Fibroblast of skin of scalp (primary cell): ENCODE data around the gene ING1.
"Not testable (repeated sequence)": the region's sequence is repeated elsewhere in the genome, so short reads cannot be mapped to it uniquely, and the experiment has no call there.

Experiments used
- DNase-seq: peaks from one replicate; pipeline ENCODE4 v3.0.0-alpha.2; 2013

The ING1 gene

DNA sequence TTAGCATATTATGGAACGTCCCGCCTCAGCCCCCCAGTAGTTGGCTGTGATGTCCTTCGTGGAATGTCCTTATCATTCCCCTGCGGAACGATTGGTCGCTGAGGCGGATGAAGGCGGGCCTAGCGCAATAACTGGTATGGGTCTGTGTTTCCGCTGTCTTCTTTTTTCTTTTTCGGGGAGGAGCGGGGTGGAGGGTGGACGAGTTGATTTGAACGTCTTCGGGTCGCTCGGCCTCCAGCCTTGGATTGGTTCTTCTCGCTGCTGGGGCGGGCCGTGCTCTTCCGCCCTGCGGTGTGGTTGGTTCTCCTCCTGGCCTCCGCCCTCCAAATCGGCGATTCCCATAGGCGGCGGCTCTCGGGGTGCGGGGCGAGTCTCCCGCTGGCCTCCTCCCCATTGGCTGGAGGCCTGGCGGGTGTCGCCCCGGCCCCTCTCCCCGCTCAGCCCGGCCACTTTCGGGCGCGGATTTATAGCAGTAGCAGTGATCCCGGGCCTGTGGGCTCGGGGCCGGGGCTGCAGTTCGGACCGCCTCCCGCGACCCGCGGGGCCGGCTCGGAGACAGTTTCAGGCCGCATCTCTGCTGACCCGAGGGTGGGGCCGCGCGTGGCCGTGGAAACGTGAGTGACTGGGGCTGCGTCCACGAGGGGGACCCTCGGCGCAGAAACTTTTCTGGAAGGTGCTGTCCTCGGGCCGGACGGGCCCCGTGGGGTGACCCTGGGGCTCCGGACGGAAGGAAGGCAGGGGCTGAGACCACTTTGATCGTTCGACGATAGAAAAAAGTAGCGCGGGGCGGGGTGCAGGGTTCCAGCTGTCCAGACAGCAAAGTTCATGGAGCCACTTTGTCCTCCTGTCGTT is 2.1 kb downstream of the ING1 start:
- DNase-seq, result peak; percentile 100

DNA sequence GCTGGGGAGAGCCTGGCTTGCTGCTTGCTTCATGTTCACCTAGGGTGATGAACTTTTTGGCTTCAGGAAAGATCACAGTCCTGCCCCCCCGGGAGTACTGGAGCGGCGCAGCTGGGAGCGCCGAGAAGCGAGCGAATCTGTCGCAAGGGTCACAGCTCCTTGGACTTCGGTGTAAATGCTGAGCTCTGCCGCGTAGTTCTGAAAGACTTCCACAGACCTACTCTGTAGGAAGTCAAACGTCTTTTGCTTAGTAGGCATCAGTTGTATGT is 2.7 kb downstream of the ING1 start:
- DNase-seq, result no peak

DNA sequence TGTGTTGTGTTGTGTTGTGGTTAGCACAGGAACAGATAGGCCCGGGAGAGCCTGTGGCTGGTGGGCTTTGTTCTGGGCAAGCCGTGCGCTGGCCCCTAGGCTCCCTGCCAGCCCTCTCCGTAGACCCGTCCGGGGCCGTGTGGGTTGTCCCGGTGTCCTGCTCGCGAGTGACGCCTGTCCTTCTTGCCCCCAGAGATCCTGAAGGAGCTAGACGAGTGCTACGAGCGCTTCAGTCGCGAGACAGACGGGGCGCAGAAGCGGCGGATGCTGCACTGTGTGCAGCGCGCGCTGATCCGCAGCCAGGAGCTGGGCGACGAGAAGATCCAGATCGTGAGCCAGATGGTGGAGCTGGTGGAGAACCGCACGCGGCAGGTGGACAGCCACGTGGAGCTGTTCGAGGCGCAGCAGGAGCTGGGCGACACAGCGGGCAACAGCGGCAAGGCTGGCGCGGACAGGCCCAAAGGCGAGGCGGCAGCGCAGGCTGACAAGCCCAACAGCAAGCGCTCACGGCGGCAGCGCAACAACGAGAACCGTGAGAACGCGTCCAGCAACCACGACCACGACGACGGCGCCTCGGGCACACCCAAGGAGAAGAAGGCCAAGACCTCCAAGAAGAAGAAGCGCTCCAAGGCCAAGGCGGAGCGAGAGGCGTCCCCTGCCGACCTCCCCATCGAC is 5.7 kb downstream of the ING1 start:
- no peak for DNase-seq

DNA sequence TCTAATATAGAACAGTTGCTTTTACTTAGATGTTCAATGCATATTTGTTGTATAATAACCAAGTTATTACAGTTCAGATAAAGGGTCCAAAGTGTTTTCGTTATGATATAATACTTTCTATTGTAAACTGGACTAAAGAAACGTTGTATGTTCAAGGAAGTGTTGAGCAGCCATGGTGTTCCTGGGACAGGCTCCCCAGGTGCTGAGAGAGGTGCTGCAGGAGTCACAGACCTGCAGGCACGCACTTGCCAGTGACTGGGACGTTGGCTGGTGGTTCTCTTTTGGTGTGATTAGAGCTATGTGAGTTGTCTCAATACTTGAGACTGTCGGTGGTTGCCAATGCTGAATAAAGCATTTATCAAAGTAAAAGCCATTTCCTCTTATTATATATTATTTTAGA is 9.5 kb downstream of the ING1 start:
- DNase-seq, result no peak

DNA sequence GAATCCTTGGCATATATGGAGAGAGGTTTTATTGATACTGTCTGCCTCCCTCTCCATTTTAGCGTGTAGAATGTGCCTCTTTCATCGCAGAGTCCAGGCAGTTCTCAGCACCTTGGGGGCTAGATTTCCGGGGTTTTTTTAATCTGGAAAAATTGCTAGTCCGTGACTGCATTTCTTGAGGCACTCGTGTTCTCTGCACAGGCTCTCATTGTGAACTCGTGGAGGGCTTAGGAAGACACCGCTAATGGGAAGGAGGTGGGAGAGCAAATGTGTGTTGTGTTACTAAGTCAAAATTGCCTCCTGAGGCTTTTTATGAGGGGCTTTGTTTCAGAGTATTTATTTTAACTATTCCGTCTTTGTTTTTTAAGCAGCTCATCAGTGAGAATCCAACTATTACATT is 10.1 kb downstream of the ING1 start:
- no peak for DNase-seq

DNA sequence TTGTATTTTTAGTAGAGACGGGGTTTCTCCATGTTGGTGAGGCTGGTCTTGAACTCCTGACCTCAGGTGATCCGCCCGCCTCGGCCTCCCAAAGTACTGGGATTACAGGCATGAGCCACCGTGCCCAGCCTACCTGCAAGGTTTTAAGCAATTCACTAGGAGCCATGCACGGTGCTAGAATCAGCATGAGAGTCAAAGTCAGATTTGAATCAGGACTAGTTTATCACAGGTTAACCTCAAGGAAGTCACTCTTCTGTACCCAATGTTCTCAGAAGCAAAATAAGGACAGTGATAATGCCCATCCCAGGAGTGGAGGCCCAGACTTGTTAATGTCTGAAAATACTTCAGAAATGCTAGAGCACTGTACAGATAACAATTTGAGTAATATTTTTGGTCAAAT is 12.7 kb downstream of the ING1 start:
- DNase-seq, result not testable (repeated sequence)

DNA sequence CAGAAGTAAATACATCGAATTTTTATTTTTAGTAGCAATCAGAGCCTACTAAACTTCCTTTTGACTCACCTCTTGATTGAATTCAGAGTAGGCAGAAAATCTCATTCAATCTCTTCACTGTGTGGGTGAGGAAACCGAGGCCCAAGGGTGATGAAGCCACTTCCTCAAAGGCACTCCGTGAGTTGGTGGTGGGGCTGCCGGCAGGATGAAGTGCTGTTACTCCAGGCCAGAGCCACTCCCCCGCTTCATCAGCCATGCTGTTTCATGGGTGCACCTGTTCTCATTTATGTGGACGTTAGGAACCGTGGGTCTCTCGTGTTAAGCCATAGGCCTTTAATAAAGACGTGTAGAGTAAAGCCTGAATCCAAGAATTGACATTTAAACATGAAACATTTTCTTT is 13.2 kb downstream of the ING1 start:
- no peak for DNase-seq

DNA sequence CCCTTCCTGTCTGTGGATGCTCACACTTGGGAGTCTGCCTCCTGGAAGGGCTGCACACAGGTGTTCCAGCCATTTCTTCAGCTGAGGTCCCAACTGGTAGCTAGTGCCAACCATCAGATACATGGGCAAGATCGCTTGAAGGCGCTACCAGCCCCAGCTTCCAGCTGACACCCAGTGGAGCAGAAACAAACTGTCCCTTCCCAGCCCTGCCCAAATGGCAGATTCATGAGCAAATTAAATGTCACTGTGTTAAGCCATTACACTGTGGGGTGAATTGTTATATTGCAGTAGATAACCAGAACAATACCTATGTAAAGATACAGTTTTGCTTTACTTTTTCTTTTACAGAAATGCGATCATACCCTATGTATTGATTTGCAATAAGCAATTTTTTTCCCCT is 17.6 kb downstream of the ING1 start:
- DNase-seq, result no peak

DNA sequence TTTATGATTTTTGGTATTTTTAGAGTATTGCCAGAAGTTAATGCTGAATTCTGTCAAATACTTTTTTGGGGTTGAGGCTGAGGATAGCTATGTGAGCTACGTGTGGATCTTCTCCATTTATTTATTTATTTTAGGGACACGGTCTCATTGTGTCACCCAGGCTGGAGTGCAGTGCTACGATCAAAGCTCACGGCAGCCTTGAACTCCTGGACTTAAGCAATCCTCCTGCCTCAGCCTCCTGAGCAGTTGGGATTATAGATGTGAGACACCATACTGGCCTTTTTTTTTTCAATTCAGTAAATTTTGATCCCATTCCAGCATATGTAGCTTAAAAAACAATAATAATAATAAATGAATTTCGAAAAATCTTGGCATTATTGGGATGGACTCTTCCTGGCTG is 21.1 kb downstream of the ING1 start:
- DNase-seq, result no peak

DNA sequence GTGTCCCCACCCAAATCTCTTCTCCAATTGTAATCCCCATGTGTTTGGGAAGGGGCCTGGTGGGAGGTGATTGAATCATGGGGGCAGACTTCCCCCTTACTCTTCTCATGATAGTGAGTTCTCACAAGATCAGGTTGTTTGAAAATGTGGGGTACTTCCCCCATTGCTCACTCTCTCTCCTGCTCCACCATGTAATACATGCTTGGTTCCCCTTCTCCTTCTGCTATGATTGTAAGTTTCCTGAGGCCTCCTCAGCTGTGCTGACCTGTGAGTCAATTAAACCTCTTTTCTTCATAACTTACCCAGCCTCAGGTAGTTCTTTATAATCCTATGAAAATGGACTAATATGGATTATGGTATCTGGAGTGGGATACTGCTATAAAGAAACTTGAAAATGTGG is 24.1 kb downstream of the ING1 start:
- no peak for DNase-seq

DNA sequence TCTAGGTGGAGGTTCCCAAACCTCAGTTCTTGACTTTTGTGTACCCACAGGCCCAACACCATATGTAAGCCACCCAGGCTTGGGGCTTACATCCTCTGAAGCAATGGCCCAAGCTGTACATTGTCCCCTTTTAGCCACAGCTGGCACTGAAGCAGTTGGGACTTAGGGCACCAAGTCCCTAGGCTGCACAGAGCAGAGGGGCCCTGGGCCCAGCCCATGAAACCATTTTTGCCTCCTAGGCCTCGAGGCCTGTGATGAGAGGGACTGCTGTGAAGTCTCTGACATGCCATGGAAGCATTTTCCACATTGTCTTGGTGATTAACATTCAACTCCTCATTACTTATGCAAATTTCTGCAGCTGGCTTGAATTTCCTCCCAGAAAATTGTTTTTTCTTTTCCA is 30.2 kb downstream of the ING1 start:
- no peak for DNase-seq

DNA sequence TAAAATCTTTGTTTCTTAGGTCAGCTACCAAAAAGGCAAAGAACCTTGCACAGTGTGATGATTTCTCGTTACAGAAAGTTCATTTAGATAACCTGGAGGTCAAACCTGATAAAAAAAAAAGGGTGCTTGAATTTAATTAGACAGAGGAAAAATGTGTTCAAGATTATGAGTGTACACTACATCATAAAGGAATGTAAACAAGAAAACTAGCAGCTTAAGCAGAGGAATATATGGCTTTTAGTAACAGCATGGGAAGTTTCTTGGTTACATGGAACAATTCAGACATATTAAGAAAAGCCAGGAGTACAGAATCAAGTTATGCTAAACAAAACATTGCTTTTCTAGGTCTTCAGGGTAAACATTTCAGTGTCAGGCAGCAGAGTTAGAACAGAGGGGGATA is 32.9 kb downstream of the ING1 start:
- no peak for DNase-seq

DNA sequence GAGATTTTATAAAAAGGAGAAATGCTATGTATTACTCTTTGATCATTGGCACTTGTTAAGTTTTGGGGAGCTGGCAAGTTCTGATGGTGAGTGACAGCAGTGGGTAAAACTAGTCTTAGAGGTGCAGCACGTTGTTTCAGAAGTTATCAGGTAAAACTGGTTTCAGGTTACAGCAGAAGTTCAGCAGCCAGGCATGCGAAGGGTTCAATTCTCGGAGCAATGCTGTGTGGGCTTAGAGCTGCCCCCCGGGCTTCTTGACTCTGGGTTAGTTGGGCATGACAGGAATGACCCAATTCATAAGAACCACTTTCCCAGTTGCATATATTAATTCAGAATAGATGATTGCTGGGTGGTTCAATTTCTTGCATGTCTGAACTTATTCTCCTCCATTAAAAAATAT is 34.8 kb downstream of the ING1 start:
- no peak for DNase-seq

DNA sequence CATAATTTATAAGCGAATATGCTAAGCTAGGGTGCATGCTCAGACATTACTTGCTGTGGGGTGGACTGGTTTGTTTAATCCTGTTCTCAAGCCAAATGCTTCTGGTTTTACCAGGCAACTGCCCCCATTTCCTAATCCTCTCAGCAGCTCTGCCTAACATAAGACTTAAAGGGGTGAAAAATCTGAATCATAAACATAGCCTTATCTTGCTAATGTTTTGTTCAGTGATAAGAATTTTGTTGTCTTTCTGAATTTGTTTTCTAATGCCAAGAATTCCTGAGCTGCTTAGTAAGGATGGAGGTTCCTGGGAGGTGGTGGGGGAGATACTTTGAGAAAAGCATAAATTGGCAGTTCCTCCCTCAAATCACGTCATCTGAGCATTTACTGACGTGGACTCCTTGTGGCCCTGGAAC is 42.7 kb downstream of the ING1 start:
- DNase-seq, result peak; percentile 42

DNA sequence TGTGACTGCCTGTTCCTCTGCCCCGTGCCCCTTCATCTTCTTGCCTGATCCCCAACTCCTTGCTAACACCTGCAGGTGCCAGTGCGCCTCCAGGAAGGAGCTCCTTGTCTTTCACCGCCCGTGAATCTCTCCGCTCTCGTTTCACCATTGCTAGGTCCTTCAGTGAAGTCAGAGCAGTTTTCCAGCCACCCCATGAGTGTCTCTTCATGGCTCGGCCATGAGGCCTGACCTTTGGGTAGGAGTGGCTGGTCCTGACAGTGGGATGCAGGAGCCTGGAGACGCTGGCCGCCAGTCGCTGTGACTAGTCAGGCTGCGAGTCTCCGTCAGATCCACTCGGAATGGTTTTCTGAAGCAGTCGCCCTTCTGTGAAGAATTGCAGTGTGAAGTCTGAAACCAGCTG is 43.8 kb downstream of the ING1 start:
- DNase-seq, result no peak

DNA sequence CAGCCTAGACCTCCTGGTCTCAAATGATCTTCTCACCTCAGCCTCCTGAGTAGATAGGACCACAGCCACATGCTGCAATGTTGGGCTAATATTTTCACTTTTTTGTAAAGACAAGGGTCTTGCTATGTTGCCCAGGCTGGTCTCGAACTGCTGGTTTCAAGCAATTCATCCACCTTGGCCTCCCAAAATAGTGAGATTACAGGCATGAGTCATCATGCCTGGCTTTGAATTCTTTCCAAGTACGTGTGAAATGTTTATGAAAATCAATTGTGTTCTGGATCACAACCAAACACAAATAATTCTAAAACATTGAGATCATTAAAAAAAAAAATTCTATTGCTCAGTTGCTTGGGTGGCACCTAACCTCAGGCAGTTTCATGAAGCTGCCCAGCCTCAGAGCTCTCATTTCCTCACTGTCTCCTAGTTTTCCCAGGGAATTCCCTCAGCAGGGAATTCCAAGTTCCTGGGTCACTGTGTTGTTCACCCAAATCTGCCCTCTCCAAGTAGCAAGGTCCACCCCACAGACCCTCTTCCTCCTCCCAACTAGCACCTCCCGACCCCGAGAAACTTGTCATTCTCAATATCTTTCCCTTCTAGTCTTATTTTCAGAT is 44.8 kb downstream of the ING1 start:
- DNase-seq, result peak; percentile 14

DNA sequence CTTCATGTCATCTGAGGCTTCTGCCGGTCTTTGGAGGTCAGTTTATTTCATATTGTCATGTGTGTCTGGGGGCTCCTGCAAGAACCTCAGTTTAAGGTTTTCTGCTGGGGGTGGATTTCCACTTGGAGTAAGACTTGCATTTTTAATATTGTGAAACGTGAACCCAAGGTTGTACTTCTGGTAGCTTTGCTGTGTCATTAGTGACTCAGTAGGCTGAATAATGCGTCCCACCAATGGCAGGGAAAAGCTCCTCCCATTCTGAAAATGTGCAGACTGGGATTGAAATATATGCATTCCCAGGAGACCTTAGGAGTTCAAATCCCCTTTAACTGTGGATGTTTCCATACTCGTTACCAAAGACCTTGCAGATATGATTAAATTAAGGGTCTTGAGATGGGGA is 46.2 kb downstream of the ING1 start:
- peak; percentile 45 for DNase-seq

DNA sequence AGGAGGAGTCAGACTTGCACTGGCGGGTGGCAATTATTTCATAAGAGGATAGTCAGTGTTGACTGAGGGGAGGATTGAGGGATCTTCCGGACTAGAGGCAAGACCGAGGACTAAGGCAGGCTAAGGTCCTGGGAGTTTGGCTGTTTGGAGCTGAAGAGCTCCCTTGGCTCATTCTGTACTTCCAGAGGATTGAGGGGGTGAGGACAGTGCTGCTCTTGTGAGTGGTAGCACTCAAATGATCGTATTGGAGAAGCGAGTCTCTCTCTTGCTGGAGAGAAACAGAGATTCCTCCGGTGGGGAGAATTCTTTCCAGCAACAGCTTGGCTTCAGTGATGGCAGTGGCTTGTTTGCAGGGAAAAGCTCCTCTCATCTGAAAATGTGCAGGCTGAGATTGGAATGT is 47.1 kb downstream of the ING1 start:
- DNase-seq, result no peak

DNA sequence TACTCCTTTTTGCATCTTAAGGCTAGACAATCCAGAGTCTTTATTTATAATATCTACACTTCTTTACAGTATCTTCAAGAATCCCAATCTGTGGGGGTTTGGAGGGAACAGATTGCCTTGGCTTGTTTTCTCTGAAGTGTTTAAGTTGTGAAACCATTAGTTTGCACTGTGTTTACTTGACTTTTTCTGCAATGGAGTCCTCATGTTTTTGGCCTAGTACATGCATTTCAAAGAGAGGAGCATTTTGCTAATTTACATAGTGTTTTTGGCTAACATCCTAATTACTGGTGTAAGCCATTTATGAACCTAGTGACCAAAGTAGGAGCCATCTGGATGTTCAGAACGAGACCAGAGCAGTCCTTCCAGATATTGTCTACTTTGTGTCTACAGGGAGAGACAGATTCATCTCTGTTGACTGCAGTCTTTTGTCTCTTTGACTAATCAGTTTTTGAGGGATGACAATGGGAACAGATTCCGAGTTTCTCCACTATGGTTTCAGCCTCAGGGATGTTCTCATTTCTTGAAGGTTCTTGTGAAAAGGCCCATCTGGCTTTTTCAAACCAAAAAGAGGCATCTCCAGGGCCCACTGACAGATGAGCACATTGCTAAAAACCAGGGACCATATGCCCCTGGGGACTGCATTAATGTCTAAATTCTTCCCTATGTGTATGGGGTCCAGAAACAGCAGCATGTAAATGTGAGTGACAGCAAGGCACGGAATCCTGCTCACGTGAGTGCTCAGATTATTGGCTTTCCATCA is 53.4 kb downstream of the ING1 start:
- DNase-seq, result no peak

DNA sequence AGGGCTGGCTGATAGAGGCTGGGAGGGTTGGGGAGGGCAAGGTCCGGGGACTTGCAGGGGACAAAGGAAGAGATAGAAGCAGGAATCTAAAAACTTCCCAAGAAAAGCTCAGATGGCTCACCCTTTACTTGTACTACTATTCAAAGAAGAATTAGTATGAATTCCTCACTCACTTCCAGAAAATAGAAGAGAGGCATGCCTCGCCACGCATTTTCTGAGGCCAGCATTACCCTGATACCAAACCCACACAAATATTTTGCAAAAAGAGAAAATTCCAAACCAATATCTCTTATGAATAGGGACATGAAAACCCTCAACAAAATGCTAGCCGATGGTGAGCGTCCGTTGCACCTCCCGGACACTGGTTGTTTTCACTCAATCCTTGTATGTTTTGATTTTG is 54.0 kb downstream of the ING1 start:
- no peak for DNase-seq

DNA sequence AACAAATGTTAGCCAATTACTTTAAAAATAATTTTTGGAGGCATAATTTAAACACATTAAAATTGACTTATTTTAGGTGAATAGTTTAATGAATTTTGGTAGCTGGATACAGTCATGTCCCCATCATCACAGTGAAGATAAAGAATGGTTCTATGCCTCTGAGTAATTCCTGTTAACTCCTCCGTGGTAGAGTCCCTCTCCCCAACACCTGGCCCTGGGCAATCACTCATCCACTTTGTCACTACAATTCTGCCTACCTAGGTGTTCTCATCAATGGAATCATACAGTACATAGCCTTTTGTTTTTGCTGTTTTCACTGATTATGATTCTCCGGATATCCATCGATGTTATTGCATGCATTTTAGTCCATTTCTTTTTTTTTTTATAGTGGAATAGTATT is 55.6 kb downstream of the ING1 start:
- DNase-seq, result no peak

DNA sequence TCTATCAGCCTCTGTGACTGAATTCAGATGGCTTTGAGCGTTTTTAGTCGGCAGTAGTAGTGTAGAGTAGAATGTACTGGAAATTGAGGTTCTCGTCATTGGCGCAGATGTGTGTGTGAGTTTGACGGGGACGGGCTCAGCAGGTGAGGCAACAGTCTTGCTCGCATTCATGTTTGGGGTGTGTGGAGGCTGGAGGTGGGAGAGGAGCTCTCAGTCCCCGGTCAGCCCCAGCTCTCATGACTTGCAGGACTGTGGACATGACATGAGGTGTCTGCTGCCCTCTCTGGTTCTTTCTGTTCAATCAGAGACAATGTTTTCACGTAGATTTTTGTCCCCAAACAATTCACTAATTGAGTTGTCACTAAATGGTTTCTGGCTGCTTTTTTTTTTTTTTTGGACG is 57.2 kb downstream of the ING1 start:
- DNase-seq, result no peak

DNA sequence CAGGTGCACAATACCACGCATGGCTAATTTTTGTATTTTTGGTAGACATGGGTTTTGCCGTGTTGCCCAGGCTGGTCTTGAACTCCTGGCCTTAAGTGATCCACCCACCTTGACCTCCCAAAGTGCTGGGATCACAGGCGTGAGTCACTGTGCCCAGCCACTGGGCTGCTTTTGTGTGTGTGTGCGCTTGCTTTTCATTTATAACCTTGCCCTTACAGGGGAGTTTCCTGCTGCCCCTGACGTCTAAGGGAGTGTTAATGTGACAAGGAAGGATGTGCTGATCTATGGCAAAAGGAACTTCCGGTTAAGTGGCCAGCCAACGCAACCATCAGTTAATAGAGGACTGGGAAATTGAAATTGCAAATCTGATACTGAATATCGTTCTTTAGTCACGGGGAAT is 57.7 kb downstream of the ING1 start:
- peak; percentile 21 for DNase-seq
